Activated B cell treated with CpG ODN at 0.5 μM for 24 hours (primary cell): ENCODE measurements around the gene PARL. TPM values are rescaled to one million over a fixed set of nuclear protein-coding genes. Genes with fewer than 3 reads are reported as not detected.

Experiments used
- ATAC-seq: fragments of 200-7000 bp; cut with Tn5 transposase; one replicate; pipeline ENCODE4 v1.10.0; 2021; ENCODE audit warnings: low read depth, mild to moderate bottlenecking, moderate library complexity
- CTCF ChIA-PET: fragments of 350-600 bp; sonication (Branson Sonifier 250); formaldehyde crosslinking; loops from one replicate; lab custom pipeline; 2021; ENCODE audit warnings: antibody characterized with exemption; lab: Charles Lee
- POLR2A ChIA-PET: fragments of 350-600 bp; sonication (Branson Sonifier 250); formaldehyde crosslinking; loops from one replicate; lab custom pipeline; 2021; ENCODE audit warnings: antibody characterized with exemption; lab: Charles Lee
- DNase-seq: peaks from one replicate; pipeline ENCODE4 v3.0.0; 2022
- H3K27ac Mint-ChIP-seq: one replicate; pipeline ENCODE4 v1.8.0; 2020; ENCODE audit warnings: mixed read lengths
- H3K27me3 Mint-ChIP-seq: one replicate; pipeline ENCODE4 v1.8.0; 2021; ENCODE audit warnings: mixed read lengths
- H3K36me3 Mint-ChIP-seq: one replicate; pipeline ENCODE4 v1.8.0; 2021; ENCODE audit warnings: low read depth, mixed read lengths
- H3K4me1 Mint-ChIP-seq: one replicate; pipeline ENCODE4 v1.8.0; 2021; ENCODE audit warnings: mixed read lengths
- H3K4me3 Mint-ChIP-seq: one replicate; pipeline ENCODE4 v1.8.0; 2020; ENCODE audit warnings: mild to moderate bottlenecking, mixed read lengths
- H3K9me3 Mint-ChIP-seq: one replicate; pipeline ENCODE4 v1.8.0; 2020; ENCODE audit warnings: mixed read lengths
- intact Hi-C: fragments of 100-400 bp; cut with micrococcal nuclease; formaldehyde crosslinking; loops from one replicate; pipeline ENCODE4 v1.15.1; 2024
- total RNA-seq: library from RNA; stranded (reverse); gene quantifications from 2 replicates; pipeline ENCODE4 v1.2.3, GENCODE V29; 2022
- TF ChIP-seq, protein P1 (sequence below): fragments of 200-600 bp; IDR thresholded peaks from one replicate; pipeline ENCODE4 v1.8.0; 2022; ENCODE audit warnings: antibody characterized with exemption, mild to moderate bottlenecking

The PARL gene
- total RNA-seq, 1 donor from 2014 or later, result 57.6 TPM

DNA sequence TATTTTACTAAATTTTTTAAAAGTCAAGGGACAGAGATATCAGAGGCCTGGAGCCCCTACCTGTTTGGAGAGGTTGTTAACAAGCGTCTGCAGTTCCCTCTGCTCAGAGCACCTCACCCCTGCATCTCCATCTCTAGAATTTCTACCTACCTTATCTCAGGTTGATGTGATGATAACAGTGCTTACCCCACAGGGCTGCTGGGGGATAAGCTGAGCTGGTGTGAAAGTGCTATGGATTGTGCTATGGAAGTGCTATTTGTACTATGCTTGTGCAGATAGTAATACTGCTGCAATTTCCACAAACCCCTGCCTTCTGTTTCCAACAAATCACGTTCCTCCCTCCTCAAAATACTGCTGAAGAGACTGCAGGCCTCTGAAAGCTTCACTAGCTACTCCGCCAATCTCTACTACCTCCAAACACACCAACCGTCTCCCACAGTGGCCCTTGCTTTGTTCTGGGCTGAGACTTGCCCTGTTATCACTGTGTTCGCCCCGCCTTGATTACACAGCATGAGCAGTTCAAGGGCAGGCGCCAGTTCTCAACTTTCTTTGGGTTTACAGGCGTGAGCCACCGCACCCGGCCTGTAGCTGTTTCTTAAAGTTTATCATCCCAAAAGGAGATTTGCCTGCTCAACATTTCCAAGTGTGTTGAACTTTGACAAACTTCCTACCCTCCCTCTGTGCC is 28.4 kb upstream of the PARL start:
- DNase-seq (no peak), ATAC-seq (no peak)
- no peaks in the 10 kb centered on the region for H3K36me3 Mint-ChIP-seq
- no peaks in the 10 kb centered on the region for H3K9me3 Mint-ChIP-seq
- CTCF ChIA-PET, result no interaction called here
- H3K4me3 Mint-ChIP-seq, result no peak overlapping the region
- H3K27ac Mint-ChIP-seq, result no peak overlapping the region
- POLR2A ChIA-PET, result no interaction called here
- intact Hi-C loops, result no loop called here
- H3K4me1 Mint-ChIP-seq, result no peaks in the 10 kb centered on the region
- no peaks in the 10 kb centered on the region for H3K27me3 Mint-ChIP-seq
- TF ChIP-seq, protein P1, sequence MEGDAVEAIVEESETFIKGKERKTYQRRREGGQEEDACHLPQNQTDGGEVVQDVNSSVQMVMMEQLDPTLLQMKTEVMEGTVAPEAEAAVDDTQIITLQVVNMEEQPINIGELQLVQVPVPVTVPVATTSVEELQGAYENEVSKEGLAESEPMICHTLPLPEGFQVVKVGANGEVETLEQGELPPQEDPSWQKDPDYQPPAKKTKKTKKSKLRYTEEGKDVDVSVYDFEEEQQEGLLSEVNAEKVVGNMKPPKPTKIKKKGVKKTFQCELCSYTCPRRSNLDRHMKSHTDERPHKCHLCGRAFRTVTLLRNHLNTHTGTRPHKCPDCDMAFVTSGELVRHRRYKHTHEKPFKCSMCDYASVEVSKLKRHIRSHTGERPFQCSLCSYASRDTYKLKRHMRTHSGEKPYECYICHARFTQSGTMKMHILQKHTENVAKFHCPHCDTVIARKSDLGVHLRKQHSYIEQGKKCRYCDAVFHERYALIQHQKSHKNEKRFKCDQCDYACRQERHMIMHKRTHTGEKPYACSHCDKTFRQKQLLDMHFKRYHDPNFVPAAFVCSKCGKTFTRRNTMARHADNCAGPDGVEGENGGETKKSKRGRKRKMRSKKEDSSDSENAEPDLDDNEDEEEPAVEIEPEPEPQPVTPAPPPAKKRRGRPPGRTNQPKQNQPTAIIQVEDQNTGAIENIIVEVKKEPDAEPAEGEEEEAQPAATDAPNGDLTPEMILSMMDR, result no peak

DNA sequence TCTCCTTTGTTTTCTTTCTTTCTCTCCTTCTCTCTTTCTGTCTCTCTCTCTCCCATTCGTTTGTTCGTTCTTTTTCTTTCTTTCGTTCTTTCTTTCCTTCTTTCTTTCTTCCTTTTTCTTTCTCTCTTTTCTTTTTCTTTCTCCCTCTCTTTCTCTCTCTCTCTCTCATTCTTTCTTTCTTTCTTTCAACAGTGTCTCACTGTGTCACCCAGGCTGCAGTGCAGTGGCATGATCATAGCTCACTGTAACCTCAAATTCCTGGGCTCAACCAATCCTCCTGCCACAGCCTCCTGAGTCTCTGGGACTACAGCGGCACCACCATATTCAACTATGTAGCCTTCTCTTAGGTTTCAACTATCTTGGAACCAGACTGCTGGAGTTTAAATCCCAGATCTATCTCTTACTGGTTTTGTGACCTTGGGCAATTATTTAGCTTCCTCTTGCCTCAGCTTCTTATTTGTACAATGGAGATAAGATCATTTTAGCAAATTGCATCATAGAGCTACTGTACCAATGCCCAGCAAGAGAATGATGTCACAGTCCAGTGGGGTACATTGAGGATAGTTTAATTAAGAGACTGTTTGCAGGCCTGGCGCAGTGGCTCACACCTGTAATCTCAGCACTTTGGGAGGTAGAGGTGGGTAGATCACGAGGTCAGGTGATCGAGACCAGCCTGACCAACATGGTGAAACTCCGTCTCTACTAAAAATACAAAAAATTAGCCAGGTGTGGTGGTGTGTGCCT is 27.3 kb upstream of the PARL start:
- POLR2A ChIA-PET, result no interaction called here
- CTCF ChIA-PET, result no interaction called here
- no peak overlapping the region for H3K27ac Mint-ChIP-seq
- no peak for ATAC-seq
- no peaks in the 10 kb centered on the region for H3K9me3 Mint-ChIP-seq
- no peaks in the 10 kb centered on the region for H3K36me3 Mint-ChIP-seq
- H3K4me1 Mint-ChIP-seq, result no peaks in the 10 kb centered on the region
- no peak overlapping the region for H3K4me3 Mint-ChIP-seq
- TF ChIP-seq, protein P1, result no peak
- no peaks in the 10 kb centered on the region for H3K27me3 Mint-ChIP-seq
- no peak for DNase-seq
- intact Hi-C loops, result no loop called here

DNA sequence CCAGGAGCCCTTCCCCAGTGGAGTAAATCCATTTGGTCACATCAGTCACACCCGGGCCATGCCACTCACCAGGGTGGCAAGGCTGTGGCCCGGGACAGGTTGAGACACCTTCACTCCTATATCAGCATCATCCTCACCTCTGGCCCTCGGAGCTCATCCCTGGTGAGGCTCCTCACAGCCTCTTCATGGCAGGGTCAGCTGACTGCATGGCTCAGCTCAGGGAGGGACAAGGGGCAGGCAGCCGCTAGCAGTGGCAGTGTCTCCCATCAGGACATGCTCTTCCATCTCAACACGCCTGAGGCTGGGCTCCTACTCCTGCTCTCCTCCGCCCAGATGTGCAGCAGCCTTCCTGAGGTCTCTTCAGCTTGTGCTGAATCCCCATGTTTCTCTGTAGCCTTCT is 26.4 kb upstream of the PARL start:
- ChIA-PET POLR2A (no interaction called here), CTCF (no interaction called here)
- Mint-ChIP-seq H3K4me1 (no peaks in the 10 kb centered on the region), H3K4me3 (no peak overlapping the region), H3K36me3 (no peaks in the 10 kb centered on the region), H3K9me3 (no peaks in the 10 kb centered on the region), H3K27me3 (no peaks in the 10 kb centered on the region), H3K27ac (no peak overlapping the region)
- ATAC-seq, result no peak
- intact Hi-C loops, result no loop called here
- TF ChIP-seq, protein P1, result no peak
- no peak for DNase-seq

DNA sequence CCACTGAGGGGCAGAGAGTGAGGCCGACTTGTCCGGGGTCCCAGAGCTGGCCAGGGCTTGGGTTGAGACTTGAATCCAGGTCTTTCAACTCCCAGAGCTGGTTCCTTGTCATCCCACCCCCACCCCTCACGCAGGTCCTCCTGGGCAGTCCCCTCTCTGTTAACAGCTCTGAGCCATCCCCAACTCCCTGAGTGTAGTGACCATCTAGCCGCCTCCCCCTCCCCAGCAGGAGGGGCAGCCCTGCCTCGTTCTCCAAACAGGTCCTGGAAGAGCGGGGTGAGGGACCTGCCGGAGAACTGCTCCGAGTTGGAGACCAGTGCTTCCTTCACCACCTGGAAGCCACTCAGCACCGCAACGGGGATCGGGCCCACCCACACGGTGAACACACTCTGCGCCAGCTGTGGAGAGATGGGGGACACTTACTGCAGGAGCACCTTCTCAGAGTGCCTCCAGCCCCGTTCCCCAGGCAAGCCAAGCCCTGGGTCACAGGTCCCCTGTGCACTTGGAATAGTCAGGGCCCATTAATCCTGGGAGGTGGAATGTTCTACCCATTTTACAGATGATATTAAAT is 24.4 kb upstream of the PARL start:
- Mint-ChIP-seq H3K9me3 (no peaks in the 10 kb centered on the region), H3K4me3 (no peak overlapping the region), H3K4me1 (no peaks in the 10 kb centered on the region), H3K27me3 (no peaks in the 10 kb centered on the region), H3K36me3 (no peaks in the 10 kb centered on the region), H3K27ac (no peak overlapping the region)
- intact Hi-C loops, result no loop called here
- CTCF ChIA-PET, result no interaction called here
- DNase-seq, result no peak
- TF ChIP-seq, protein P1, result no peak
- POLR2A ChIA-PET, result no interaction called here
- no peak for ATAC-seq

DNA sequence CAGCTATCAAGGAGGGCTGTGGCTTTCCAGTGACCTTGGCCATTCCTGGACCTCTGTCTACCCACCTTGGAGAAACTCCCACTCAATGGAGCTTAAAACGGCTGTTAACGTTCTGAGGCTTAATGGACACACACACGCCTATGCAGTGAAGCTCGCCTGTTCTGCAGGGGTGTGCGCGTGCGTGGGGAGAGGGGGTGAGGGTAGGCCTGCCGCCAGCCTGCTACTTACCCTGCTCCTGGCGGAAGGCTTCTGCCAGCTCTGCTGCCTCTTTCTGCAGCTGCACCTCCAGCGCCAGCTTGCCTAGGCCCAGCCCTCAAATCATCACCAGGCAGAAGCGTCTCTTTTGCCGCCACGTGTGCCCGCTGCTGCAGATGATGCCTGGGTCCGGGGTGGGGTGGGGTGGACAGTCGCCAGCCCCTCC is 23.2 kb upstream of the PARL start:
- ChIA-PET CTCF (no interaction called here), POLR2A (interaction anchor here (0.7 kb wide), 1 partner anchor 1450 kb away, joined by 8 read pairs; no protein-coding TSS in a partner anchor)
- no peak overlapping the region for H3K4me3 Mint-ChIP-seq

More for the DNA sequence above, 23.2 kb upstream of the PARL start:
- no peaks in the 10 kb centered on the region for H3K4me1 Mint-ChIP-seq
- no peaks in the 10 kb centered on the region for H3K36me3 Mint-ChIP-seq
- ATAC-seq, result no peak
- no peaks in the 10 kb centered on the region for H3K27me3 Mint-ChIP-seq
- TF ChIP-seq, protein P1, result no peak
- H3K27ac Mint-ChIP-seq, result no peak overlapping the region
- no peak for DNase-seq
- intact Hi-C loops, result no loop called here
- no peaks in the 10 kb centered on the region for H3K9me3 Mint-ChIP-seq
